OCI-LY7 (cell line): ENCODE data around the gene ARPC2. TPM values are rescaled to one million over a fixed set of nuclear protein-coding genes. Genes with fewer than 3 reads are reported as not detected.

Experiments used
- BruUV-seq: library from RNA; stranded (reverse); fragments of 400-500 nt; replicated peaks from 2 replicates; lab custom pipeline; 2021; lab: Mats Ljungman, UMichigan
- CTCF ChIA-PET: fragments of 300-600 bp; sonication (Branson Sonifier 250); formaldehyde crosslinking; loops from one replicate; lab custom pipeline; 2022; ENCODE audit warnings: antibody characterized with exemption; ENCODE audit not compliant: unreplicated experiment; lab: Charles Lee
- POLR2A ChIA-PET: fragments of 300-600 bp; sonication (Branson Sonifier 250); formaldehyde crosslinking; loops from one replicate; lab custom pipeline; 2022; ENCODE audit warnings: antibody characterized with exemption; lab: Charles Lee
- DNase-seq: peaks from one replicate; pipeline ENCODE4 v3.0.0-alpha.2; 2015; ENCODE audit warnings: low spot score
- H2AFZ ChIP-seq: fragments of 200-600 bp; sonication (generic), shearing (Covaris generic); 2 replicates; pipeline ENCODE4 v1.6.1; 2014; ENCODE audit warnings: mild to moderate bottlenecking, antibody characterized with exemption, low read length, moderate library complexity
- H3K27ac ChIP-seq: fragments of 200-600 bp; sonication (generic); 2 replicates; pipeline ENCODE4 v1.5.1; 2014; ENCODE audit warnings: mixed run types, low read depth, mild to moderate bottlenecking, moderate library complexity, low read length, inconsistent platforms; ENCODE audit not compliant: poor library complexity, severe bottlenecking
- H3K36me3 ChIP-seq: fragments of 200-600 bp; sonication (generic); 2 replicates; pipeline ENCODE4 v1.6.1; 2014; ENCODE audit warnings: mild to moderate bottlenecking, antibody characterized with exemption, low read length, moderate library complexity, mixed read lengths; ENCODE audit not compliant: insufficient read depth
- H3K4me1 ChIP-seq: fragments of 200-600 bp; sonication (generic); 2 replicates; pipeline ENCODE4 v1.5.1; 2014; ENCODE audit warnings: mild to moderate bottlenecking, low read length; ENCODE audit not compliant: insufficient read depth, poor library complexity, severe bottlenecking
- H3K4me2 ChIP-seq: fragments of 200-600 bp; sonication (generic); 2 replicates; pipeline ENCODE4 v1.6.1; 2014; ENCODE audit warnings: mild to moderate bottlenecking, low read length
- H3K4me3 ChIP-seq: fragments of 200-600 bp; sonication (generic); 2 replicates; pipeline ENCODE4 v1.5.1; 2014; ENCODE audit warnings: mild to moderate bottlenecking, low read depth, low read length; ENCODE audit not compliant: poor library complexity, severe bottlenecking
- H3K79me2 ChIP-seq: fragments of 200-600 bp; sonication (generic); 2 replicates; pipeline ENCODE4 v1.6.1; 2016; ENCODE audit warnings: low read depth, mild to moderate bottlenecking, low read length, moderate library complexity, mixed read lengths; ENCODE audit not compliant: insufficient read depth
- H3K9me2 ChIP-seq: fragments of 200-600 bp; sonication (generic); 2 replicates; pipeline ENCODE4 v1.6.1; 2016; ENCODE audit warnings: mild to moderate bottlenecking, low read length, mixed read lengths; ENCODE audit not compliant: insufficient read depth
- H3K9me3 ChIP-seq: fragments of 200-600 bp; sonication (generic); 2 replicates; pipeline ENCODE4 v1.6.1; 2014; ENCODE audit warnings: mild to moderate bottlenecking, mixed run types, low read length, mixed read lengths
- H4K20me1 ChIP-seq: fragments of 200-600 bp; sonication (generic); 2 replicates; pipeline ENCODE4 v1.6.1; 2014; ENCODE audit warnings: mild to moderate bottlenecking, antibody characterized with exemption, low read length, moderate library complexity, mixed read lengths; ENCODE audit not compliant: insufficient read depth
- CTCF ChIP-seq: fragments of 200-600 bp; sonication (generic); conservative IDR thresholded peaks from 2 replicates; pipeline ENCODE4 v1.5.1; 2014; ENCODE audit warnings: mild to moderate bottlenecking, antibody characterized with exemption, low read length, moderate library complexity, mixed read lengths
- EZH2phosphoT487 ChIP-seq: fragments of 200-600 bp; sonication (generic); IDR thresholded peaks from 2 replicates; pipeline ENCODE4 v1.6.1; 2018; ENCODE audit warnings: low read depth, borderline replicate concordance, mild to moderate bottlenecking, mixed run types, antibody characterized with exemption, low read length, moderate library complexity, mixed read lengths
- intact Hi-C: fragments of 100-400 bp; cut with micrococcal nuclease; formaldehyde crosslinking; loops from one replicate; pipeline ENCODE4 v1.10.0; 2022; ENCODE audit not compliant: unreplicated experiment
- total RNA-seq, 2 experiments: library from RNA; depleted of rRNA in 1 of 2; stranded (reverse); fragments of >200 nt in 1 of 2; shearing (Covaris generic) in 1 of 2; gene quantifications; 2 replicates each; pipeline ENCODE4 v1.2.3, GENCODE V29; 2014 to 2022

The ARPC2 gene
- total RNA-seq, 2 experiments from 2014 or later: 264 to 545 TPM

GRCh38 chr2:218202266-218202665, 14.7 kb upstream of the ARPC2 start:
- Histone ChIP-seq H3K4me1 (no peaks in the 10 kb centered on the region), H3K9me2 (no peaks in the 10 kb centered on the region), H3K79me2 (no peaks in the 10 kb centered on the region), H4K20me1 (no peaks in the 10 kb centered on the region), H2AFZ (no peak overlapping the region), H3K27ac (no peak overlapping the region), H3K4me2 (no peak overlapping the region), H3K36me3 (no peaks in the 10 kb centered on the region), H3K9me3 (no peaks in the 10 kb centered on the region), H3K4me3 (no peak overlapping the region)
- TF ChIP-seq CTCF: no peak
- TF ChIP-seq EZH2phosphoT487: no peak
- CTCF ChIA-PET: no interaction called here
- POLR2A ChIA-PET: no interaction called here
- BruUV-seq: no TSS peak
- DNase-seq: no peak
- intact Hi-C loops: no loop called here

GRCh38 chr2:218209078-218209477, 7.9 kb upstream of the ARPC2 start:
- CTCF ChIA-PET: interaction anchor here (1.0 kb wide), 1 partner anchor 64 kb away, joined by 3 read pairs; no protein-coding TSS in a partner anchor
- no peak for DNase-seq
- POLR2A ChIA-PET: interaction anchor here (0.6 to 0.7 kb wide), 2 partner anchors 81 to 1134 kb away, joined by 3 to 5 read pairs; no protein-coding TSS in a partner anchor
- Histone ChIP-seq H3K9me3 (no peaks in the 10 kb centered on the region), H3K4me2 (no peak overlapping the region), H3K79me2 (no peaks in the 10 kb centered on the region), H3K9me2 (no peaks in the 10 kb centered on the region), H3K36me3 (no peaks in the 10 kb centered on the region), H3K4me1 (no peaks in the 10 kb centered on the region), H3K27ac (no peak overlapping the region), H4K20me1 (no peaks in the 10 kb centered on the region), H2AFZ (no peak overlapping the region), H3K4me3 (no peak overlapping the region)
- TF ChIP-seq CTCF (no peak), EZH2phosphoT487 (no peak)
- intact Hi-C loops: no loop called here
- no TSS peak for BruUV-seq

DNA sequence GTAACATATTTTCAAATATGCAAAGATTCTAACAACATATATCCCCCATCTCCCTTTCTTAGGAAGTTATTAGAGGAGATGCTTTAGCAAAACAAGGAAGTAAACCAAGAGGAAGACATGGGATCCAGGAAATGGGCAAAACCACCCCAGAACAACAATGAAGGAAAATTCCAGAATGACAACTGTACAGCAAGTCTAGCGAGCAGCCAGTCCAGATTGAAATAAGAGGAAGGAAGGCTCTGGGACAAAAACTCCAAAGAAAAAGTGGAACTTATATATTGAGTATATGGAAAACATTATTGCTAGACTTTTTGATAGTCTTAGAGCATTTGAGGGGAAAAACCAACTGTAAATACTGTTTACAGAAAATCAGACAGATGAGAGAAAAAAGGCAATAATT, 2.9 kb upstream of the ARPC2 start:
- H3K4me1 ChIP-seq: peaks cover 6% of the 10 kb centered on the region
- no peak for TF ChIP-seq EZH2phosphoT487
- TF ChIP-seq CTCF: no peak
- no peak overlapping the region for H2AFZ ChIP-seq
- H3K36me3 ChIP-seq: peaks cover 7% of the 10 kb centered on the region; the same call in 1 of the 2 replicates
- ChIA-PET POLR2A (interaction anchor here (8.8 kb wide), 1 partner anchor 14 kb away, joined by 143 read pairs; no protein-coding TSS in a partner anchor), CTCF (no interaction called here)
- H4K20me1 ChIP-seq: no peaks in the 10 kb centered on the region
- no peaks in the 10 kb centered on the region for H3K9me3 ChIP-seq
- peaks cover 24% of the 10 kb centered on the region for H3K79me2 ChIP-seq
- DNase-seq: no peak
- no peak overlapping the region for H3K27ac ChIP-seq
- no peak overlapping the region for H3K4me3 ChIP-seq
- BruUV-seq: no TSS peak
- H3K4me2 ChIP-seq: no peak overlapping the region
- H3K9me2 ChIP-seq: no peaks in the 10 kb centered on the region
- intact Hi-C loops: no loop called here
